Esophagus mucosa (tissue), 1 donor: ENCODE results near the gene TRRAP. TPM values are rescaled to one million over a fixed set of nuclear protein-coding genes. Genes with fewer than 3 reads are reported as not detected.
A peak's percentile ranks its signal among the peaks of the same experiment; 100 is the strongest.
"Not testable (repeated sequence)": the region's sequence is repeated elsewhere in the genome, so short reads cannot be mapped to it uniquely, and the experiment has no call there.

Experiments used
- ATAC-seq: fragments of 200-7000 bp; cut with Tn5 transposase; one replicate; pipeline ENCODE4 v1.9.1; 2020
- total RNA-seq: library from RNA; stranded (reverse); gene quantifications from one replicate; pipeline ENCODE4 v1.2.4, GENCODE V29; 2023
- donor health status: DM: yes; HTN: yes; CAD: no.

The TRRAP gene
- total RNA-seq: 17.3 TPM

DNA sequence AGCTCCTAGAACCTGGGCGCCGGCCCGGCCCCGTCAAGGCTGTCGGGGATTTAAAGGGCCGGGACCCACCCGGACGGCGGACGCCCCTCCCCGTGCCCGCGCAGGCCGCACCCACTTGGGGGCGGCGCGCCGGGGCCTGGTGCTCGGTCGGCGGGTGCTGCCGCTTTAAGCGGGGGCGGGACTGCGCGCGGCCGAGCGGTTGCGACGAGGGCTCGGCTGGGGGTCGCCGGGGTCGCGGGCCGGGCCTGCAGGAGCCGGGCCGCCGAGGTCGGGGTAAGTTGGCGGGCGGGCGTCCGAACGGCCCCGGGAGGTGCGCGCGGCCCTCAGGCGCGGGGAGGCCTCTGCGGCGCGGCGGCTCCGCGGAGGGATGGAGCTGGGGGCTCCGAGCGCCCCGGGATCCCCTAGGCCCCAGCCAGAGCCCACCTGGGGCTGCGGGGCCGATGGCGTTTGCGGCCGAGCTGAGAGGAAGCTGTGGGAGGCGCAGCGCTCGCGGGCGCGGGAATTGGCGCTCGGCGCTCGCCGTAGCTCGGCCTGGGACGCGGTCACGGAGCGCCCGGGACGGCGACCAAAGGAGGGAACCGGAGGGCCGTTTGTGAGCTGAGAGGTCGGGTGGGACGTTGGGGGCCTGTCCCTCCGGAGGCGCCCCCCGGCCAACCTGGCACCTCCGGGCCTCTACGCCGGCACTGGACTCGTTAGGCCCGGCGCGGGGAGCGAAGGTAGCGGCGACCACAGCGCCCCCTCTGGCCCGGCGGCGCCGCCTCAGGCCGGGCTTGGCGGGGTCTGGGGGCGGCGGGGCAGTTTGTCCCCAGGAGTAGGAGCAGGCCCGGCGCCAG, at the start of gene TRRAP:
Gene TRRAP (plus strand): TSS at position 168 of the 833 bp plus-strand sequence. CDS start 2,619 bp downstream, outside the sequence.
- peak; percentile 75 for ATAC-seq

DNA sequence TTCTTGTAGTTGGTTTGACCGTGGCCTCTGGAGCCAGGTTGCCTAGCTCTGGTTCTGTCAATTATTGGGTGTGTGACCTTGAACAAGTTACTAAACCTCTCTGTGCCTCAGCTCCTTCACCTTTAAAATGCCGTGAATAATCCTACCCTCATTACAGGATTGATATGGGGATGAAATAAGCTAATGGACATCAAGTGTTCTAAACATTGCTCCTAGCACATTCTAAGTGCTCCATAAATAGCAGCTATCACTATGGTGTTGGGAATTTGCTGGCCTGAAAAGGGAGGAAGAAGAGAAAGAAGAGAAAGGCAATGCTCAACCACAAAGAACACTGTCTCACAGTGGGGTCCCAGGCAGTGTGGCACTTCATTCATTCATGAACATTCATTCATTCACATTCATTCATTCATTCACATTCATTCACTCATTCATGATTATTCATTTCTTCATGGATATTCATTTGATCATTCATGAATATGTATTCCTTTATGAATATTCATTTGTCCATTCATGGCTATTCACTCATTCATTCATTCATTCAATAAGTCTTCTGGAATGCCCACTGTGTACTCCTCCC, 47.3 kb upstream of the TRRAP start:
- ATAC-seq: no peak

DNA sequence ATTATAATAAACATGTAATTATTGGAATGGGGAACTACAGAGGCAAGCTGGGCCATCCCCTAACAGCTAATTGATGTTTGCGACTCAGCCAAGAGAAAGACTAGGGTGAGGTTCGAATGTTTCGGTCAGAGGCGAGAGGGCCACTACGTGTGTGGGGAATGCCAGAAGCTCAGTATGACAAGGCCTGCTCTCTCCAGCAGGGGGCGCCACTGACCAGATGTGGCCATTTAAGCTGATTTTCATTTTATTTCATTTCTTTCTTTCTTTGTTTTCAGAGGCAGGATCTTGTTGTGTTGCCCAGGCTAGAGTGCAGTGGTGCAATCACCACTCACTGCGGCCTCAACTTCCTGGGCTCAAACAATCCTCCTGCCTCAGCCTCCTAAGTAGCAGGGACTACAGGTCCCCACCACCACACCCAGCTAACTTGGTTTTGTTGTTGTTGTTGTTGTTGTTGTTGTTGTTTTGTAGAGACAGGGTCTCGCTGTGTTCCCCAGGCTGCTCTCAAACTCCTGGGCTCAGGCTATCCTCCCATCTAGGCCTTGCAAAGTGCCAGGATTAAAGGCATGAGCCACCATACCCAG, 46.6 kb upstream of the TRRAP start:
- no peak for ATAC-seq

DNA sequence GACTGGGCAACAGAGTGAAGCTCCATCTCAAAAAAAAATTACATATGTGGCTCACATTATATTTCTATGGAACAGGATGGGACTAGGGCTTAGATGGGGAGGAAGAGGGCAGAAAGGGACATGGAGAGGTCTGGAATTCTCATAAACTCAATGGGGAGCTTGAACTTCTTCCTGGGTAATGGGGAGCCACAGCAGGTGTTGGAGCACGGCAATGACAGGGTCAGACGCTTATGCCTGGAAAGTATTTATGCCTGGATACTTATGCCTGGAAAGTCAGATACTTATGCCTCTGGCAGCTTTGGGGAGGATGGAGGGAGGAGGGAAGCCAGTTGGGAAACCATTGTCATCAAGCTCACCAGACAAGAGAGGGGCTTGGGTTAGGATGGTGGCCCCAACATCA, 45.3 kb upstream of the TRRAP start:
- ATAC-seq: no peak

DNA sequence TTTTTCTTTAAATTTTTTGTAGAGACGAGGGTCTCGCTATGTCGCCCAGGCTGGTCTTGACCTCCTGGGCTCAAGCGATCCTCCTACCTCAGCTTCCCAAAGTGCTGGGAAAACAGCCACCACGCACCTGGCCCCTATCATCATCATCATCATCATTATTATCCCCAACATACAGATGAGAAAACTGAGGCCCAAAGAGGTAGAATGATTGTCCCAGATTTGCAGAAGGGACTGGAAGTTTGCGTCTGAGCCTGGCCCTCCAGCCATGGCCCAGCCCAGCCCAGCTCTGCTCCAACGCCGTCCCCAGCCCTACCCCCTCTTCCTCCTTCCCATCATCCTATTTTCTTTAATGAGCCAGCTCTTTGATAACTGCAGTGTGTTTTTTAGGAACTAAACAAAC, 43.4 kb upstream of the TRRAP start:
- ATAC-seq: no peak

DNA sequence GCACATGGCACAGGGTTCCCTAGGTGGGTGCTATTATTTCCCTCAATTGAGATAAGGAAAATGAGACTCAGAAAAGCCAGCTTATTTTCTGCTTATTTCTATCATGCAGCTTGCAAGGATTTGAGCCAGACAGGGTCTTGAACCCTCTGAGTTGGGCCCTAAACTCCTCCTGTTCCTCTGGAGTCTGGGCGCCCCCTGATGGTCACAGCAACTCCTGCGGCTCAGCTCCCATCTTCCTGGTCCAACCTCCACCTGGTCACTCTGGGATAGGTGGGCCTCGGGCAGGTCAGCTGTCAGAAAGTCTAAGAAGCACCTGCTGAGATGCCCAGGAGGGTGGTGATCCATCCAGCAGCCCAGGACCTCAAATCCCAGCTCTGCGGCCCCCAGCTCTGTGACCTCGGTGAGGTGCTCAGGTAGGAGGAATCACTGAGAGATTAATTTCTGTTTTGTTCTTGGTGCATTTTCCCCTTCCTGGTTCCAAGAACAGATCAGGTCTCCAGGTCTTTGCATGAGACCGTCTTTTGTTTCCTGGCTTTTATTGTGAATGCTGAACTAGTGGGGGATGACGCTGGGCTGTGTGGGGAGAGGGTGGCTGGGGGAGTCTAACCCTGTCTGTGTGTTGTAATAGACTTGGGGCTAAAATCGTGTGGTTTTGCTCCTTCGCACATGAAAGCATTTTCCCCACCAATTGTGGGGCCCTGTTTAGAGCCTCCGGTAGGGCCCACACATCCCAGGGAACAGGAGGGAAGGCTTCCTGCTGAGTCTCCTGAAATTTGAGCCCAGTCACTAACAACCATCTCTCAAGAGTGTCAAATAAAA, 41.3 kb upstream of the TRRAP start:
- ATAC-seq: no peak

DNA sequence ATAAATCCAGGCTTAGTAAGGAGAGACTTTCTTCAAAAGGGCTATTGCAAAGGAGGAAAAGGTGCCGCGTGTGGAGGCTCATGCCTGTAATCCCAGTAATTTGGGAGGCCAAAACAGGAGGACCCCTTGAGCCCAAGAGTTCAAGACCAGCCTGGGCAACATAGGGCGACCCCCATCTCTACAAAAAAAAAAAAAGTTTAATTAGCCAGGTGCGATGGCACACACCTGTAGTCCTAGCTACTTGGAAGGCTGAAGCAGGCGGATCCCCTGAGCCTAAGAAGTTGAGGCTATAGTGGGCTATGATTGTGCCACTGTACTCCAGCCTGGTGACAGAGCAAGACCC, 40.7 kb upstream of the TRRAP start:
- ATAC-seq: no peak

DNA sequence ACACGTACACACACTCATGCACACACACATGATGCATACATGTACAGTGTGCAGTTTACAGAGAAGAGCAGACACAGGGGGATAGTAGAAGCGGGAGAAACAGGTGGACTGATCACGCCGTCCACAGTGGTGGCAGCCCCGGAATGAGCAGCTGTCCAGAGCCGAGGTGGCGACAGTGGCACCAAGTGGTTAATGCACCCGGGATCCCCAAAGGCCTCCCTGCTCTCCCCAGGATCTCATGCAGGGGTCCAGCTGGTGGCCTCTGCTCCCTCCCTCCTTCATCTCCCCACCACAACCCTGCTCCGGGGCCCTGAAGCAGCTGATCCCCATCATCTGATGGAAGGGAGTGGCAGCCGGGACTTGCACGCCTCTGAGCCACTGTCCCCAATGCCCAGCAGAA, 38.2 kb upstream of the TRRAP start:
- no peak for ATAC-seq

DNA sequence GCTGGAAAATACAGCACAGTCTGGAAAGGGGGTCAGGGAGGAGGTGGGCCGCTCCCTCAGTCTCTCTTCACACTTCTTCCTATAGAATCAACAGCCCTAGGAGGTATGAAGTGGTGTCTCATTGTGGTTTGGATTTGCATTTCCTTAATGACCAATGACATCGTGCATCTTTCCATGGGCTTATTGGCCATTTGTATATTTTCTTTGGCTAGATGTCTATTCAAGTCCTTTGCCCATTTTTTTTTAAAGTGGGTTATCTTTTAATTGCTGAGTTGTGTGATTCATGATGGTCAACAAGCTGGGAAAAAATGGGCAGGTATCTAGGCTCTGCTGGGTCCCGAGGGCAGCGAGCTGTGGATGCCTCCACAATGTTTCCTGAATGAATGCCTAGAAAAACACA, 37.6 kb upstream of the TRRAP start:
- no peak for ATAC-seq

DNA sequence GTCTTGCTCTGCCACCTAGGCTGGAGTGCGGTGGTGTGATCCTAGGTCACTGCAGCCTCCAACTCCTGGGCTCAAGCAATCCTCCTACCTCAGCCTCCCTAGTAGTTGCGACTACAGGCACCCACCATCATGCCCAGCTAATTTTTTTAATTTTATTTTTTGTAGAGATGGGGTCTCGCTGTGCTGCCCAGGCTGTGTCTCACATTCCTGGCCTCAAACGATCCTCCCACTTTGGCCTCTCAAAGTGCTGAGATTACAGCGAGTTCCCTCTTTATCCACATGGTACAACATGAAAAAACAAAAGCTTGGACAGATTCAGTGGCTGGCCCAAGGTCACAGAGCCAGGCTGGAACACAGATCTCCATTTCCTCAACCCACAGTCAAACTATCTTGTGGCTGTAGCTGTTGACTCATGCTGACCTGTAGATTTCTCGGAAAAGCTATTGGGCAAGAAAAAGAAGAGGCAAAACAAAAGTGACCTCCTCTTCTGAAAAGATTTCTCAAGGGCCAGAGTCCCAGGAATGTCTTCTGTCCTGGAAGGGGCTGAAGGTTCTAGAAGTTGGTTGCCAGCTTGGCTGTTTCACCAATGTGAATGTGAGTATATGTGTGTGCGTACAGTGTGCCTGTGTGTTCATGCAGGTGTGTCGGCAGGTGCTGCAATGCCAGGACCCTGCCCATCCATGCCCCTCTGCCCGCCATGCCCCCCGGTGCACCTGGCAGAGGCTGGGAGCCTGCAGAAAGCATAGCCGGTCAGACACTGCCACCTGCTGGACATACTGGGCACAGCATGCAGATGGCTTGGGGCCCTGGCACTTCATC, 36.9 kb upstream of the TRRAP start:
- ATAC-seq: peak; percentile 76

DNA sequence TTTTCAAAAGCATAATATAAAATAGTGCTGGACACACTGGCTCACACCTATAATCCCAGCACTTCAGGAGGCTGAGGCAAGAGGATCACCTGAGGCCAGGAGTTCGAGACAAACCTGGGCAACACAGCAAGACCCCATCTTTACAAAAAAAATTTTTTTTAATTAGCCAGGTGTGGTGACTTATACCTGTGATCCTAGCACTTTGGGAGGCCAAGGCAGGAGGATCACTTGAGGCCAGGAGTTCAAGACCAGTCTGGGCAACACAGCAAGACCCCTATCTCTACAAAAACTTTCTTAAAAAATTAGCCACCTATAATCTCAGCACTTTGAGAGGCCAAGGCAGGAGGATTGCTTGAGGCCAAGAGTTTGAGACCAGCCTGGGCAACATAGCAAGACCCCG, 35.8 kb upstream of the TRRAP start:
- not testable (repeated sequence) for ATAC-seq

DNA sequence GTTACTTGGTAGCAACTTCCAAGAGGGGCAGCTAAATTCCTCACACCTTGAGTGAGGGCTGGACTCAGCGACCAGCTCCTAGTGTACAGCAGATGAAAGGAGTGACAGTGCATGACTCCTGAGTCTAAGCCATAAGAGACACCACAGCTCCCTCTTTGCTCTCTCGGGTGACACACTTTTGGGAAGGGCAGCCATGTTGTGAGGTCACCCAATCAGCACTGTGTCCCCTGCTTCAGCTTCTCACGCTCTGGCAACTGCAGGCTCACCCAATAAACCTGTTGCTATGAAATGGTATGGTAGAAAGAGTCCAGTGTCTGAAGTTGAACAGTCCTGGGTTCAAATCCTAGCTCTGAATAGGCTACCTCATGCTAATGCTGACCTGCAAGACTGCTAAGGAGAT, 29.4 kb upstream of the TRRAP start:
- ATAC-seq: no peak

DNA sequence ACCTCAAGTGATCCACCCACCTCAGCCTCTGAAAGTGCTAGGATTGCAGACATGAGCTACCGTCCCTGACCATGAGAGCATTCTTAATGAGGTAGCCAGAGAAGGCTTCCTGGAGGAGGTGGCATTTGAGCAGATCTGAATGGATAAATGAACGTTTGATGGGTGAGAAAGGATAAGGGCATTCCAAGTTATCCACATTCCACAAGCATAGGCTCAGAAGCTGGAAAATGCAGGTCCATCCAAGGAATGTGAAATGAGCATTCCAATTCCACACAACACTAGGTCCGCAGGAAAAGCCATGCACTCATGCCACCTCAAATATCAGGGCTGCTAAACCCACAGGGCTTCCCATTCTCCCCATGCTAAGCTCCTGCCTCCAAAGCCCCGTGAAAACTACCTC, 25.5 kb upstream of the TRRAP start:
- ATAC-seq: no peak

DNA sequence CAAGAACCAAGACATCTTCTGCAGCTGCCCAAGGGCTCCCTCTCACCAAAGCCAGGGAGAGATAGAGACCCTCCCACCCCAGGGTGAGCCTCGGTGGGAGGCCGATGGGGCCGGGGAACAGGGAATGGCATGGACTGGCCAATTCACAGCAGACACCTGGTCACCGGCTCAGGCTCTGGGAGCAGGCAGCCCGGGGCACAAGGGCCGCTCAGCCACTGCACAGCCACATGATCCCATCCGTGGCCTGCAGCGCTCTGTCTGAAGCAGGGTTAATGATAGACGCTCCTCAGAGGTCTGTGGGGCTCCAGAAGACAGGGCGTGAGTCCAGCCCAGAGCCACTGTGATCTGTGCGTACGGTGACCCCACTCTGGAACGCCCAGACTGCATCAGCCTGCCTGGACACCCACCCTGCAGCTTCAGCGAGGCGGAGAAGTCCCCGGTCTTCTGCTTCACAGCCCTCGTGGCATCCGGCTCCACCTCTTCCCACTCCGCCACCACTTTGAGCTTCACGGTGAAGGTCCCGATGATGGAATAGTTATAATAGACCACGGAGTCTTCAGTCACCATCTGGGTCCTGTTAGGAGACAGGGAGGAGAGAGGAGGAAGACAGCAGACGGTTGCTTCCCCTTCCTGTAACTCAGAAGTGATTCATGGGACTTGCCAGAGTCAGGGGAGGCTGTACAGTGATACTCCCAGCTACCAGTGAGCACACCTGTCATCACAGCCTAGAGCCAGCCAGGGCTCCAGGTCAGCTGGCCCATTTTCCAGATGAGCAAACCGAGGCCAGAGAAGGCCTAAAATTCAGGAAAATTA, 22.5 kb upstream of the TRRAP start:
- no peak for ATAC-seq

DNA sequence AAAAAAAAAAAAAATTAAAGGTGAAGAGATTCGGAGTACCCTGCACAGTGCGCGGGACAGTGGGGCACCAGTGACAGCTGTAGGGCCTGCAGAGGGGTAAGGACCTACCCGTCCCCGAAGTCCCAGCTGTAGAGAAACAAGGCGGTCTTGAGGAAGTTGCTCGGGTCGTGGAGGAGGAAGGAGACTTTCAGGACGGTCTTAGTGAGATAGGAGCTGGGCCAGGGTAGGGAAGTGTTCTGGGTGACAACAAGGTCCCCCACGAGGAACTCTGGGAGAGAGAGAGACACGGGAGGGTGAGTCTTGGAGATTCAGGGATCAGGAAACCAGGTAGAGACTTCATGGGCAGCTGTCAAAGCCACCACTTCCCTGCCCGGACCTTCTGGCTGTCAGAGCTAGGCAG, 18.3 kb upstream of the TRRAP start:
- ATAC-seq: no peak

DNA sequence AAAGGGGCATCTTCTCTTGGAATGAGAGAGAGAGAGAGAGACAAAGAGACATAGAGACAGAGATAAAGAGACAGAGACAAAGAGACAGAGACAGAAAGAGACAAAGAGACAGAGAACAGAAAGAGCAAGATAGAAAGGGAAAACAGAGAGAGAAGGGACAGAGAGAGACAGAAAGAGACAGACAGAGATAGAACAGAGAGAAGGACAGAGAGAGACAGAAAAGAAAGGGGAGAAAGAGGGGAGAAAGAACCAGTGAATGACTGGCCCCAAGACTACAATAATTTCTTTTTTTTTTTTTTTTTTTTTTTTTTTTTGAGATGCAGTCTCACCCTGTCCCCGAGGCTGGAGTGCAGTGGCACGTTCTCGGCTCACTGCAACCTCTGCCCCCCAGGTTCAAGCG, 16.1 kb upstream of the TRRAP start:
- no peak for ATAC-seq

DNA sequence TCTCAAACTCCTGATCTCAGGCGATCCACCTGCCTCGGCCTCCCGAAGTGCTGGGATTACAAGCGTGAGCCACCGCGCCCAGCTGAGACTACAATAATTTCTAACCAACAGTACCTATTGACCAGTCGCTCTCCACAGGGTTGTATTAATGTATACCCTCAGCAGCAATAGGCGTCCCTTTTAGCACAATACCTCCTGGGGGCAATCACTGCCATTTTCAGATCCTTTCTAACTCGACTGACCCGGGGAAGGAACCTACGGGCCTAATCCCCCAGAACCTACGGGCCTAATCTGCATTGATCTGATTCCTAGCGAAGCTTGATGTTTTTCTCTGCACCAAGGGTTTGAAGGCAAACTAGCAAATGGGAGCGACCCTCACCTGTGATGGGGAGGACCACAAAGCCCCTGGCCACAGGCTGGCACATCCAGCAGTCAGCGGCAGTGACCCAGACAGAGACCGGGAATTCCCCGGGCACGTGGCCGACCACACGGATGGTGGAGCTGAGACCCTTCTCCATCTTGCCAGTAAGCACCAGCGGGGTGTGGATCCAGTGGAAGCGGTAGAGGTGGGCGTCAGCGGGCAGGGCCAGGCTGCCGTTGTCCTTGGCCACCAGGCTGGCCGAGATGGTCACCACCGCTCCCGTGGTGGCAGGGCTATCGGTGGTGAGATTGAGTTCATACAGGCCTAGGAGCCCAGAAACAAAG, 15.5 kb upstream of the TRRAP start:
- ATAC-seq: no peak

DNA sequence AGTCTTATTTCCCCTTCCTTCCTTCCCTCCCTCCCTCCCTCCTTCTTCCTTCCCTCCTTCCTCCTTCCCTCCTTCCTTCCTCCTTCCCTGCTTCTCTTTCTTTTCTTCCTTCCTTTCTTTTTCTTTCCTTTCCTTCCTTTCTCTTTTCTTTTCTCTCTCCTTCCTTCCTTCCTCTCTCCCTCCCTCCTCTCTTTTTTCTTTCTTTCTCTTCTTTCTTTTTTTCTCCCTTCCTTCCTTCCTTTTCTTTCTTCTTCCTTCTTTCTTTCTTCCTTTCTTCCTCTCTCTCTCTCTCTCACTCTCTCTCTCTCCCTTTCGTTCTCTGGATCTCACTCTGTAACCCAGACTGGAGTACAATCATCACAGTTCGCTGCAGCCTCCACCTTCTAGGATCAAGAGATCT, 14.7 kb upstream of the TRRAP start:
- no peak for ATAC-seq

DNA sequence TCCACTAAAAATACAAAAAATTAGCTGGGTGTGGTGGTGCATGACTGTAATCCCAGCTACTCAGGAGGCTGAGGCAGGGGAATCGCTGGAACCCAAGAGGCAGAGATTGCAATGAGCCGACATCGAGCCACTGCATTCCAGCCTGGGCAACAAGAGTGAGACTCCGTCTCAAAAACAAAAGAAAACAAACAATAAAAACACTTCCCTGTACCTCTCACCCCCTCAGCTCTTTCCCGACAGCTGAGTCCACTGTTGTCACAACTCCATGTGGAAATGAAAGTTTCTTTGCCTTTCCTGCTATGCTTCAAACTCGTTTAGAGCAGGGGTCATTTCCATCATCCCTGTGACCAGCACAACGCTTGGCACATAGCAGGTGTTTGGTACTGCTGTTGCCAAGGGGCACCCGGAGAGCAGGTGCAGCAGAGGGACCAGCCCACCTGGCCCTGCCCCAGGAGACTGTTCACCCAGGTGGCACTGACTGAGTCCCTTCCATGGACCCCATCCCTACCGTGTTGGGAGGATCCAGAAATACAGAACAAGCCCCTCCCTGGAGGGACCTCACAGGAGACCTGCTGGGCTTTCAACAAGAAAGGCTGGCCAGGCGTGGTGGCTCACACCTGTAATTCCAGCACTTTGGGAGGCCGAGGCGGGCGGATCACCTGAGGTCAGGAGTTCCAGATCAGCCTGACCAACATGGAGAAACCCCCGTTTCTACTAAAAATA, 13.4 kb upstream of the TRRAP start:
- ATAC-seq: no peak

DNA sequence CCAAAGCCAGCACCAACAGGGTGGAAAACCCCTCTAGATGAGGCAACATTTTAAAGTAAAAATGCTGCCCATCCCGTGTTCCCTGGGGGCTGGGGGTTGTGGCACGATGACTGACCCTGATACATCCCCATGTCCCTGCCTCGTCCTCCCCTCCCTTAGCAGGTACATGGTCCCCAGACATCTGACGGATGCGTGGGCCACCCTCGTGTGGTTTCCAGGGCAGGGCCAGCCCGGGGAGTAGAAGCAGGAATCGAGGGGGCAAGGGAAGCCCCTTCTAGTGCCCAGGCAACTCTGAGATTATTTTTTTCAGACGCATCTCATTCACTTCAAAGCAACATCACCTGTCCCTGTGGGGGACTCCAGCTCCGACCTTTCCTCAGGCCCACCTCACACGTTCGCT, 12.0 kb upstream of the TRRAP start:
- ATAC-seq: no peak
